ENCODE measurements around the gene PDE10A. TPM values are rescaled to one million over a fixed set of nuclear protein-coding genes. Genes with fewer than 3 reads are reported as not detected.

Gene PDE10A
- total and polyA plus RNA-seq, 2 of the 8 experiments (the other 6 are each of a cell fraction or from before 2014, with no cell fraction given) = 1.1 to 2.4 TPM

- H4K8ac ChIP-seq (ENCODE audit: extremely low read depth, insufficient read depth, low read length) = no peak overlapping the region
- H3K4me1 ChIP-seq (replicated peaks in 1 of 4; ENCODE audit: control insufficient read depth in 3 of 4, insufficient read depth in 4 of 4, low read length in 3 of 4) = no peaks in the 10 kb centered on the region
- POLR2A ChIA-PET (ENCODE audit: partially characterized antibody) = no interaction called here
- H2BK120ac ChIP-seq (replicated peaks; ENCODE audit: low read depth, low read length) = no peak overlapping the region
- H3K14ac ChIP-seq (ENCODE audit: insufficient read length) = no peak overlapping the region
- H2BK5ac ChIP-seq (ENCODE audit: low read depth, low read length) = no peak overlapping the region
- no peaks in the 10 kb centered on the region for H3K23me2 ChIP-seq (ENCODE audit: low read depth, low read length)
- H3K18ac ChIP-seq (ENCODE audit: extremely low read depth, low read length) = no peak overlapping the region
- no peaks in the 10 kb centered on the region for H3K79me1 ChIP-seq (ENCODE audit: low read depth, low read length)
- CTCF ChIA-PET (ENCODE audit: partially characterized antibody) = no interaction called here
- no peak overlapping the region for H4K5ac ChIP-seq (ENCODE audit: insufficient read length, low read depth, low read length)
- H3K36me3 ChIP-seq (ENCODE audit: control insufficient read depth in 2 of 4, insufficient read depth in 4 of 4, low read length in 3 of 4) = no peaks in the 10 kb centered on the region
- FAIRE-seq (no peak), DNase-seq (ENCODE audit: low read depth in 1 of 2, low spot score in 2 of 2) (no peak)
- no peak for TF ChIP-seq HDAC6 (IDR thresholded peaks at IDR 0.05; ENCODE audit: low read depth, low read length)
- TF ChIP-seq BACH1 (IDR thresholded peaks at IDR 0.05; ENCODE audit: low read length) = no peak
- no peak for TF ChIP-seq PHF8 (conservative IDR thresholded peaks at IDR 0.05; ENCODE audit: low read depth, low read length)
- no peak for TF ChIP-seq RFX5 (IDR thresholded peaks at IDR 0.05; ENCODE audit: borderline replicate concordance, low read depth, low read length)
- no peak for TF ChIP-seq USF2 (IDR thresholded peaks at IDR 0.05; ENCODE audit: low read length)
- TF ChIP-seq CEBPB (IDR thresholded peaks at IDR 0.05; ENCODE audit: low read depth, low read length) = no peak
- no peak for TF ChIP-seq POLR2AphosphoS5 (IDR thresholded peaks at IDR 0.05; ENCODE audit: low read depth, low read length)
- TF ChIP-seq GABPA (IDR thresholded peaks at IDR 0.05; ENCODE audit: borderline replicate concordance, insufficient read depth, low read length) = no peak
- no peak for TF ChIP-seq SIN3A (conservative IDR thresholded peaks at IDR 0.05 in 1 of 2, IDR thresholded peaks at IDR 0.05 in 1 of 2; ENCODE audit: low read depth in 1 of 2, low read length in 2 of 2)
- no peaks in the 10 kb centered on the region for H3K79me2 ChIP-seq (ENCODE audit: control insufficient read depth in 1 of 2, insufficient read depth in 2 of 2, low read length in 2 of 2)
- no peak overlapping the region for H2AK5ac ChIP-seq (ENCODE audit: low read depth, low read length)
- H4K91ac ChIP-seq (replicated peaks; ENCODE audit: insufficient read length, low read length) = no peak overlapping the region
- H3K27ac ChIP-seq (ENCODE audit: low read depth, low read length) = no peak overlapping the region
- H3K9me3 ChIP-seq (ENCODE audit: insufficient read depth in 2 of 2, low read depth in 1 of 2, low read length in 1 of 2) = no peaks in the 10 kb centered on the region
- H3K9ac ChIP-seq (replicated peaks in 1 of 4; ENCODE audit: extremely low read depth in 1 of 4, low read depth in 3 of 4, low read length in 3 of 4) = no peak overlapping the region
- H4K20me1 ChIP-seq (replicated peaks in 1 of 2; ENCODE audit: control insufficient read depth in 1 of 2, insufficient read depth in 2 of 2, low read length in 2 of 2) = no peaks in the 10 kb centered on the region
- no peak overlapping the region for H2BK15ac ChIP-seq (ENCODE audit: low read length)
- peaks cover 0 to 1% (median 0%) of the 10 kb centered on the region in 4 experiments; a peak in 1 of 7 replicates for H3K27me3 ChIP-seq (replicated peaks in 1 of 4; ENCODE audit: control insufficient read depth in 3 of 4, extremely low read depth in 1 of 4, insufficient read depth in 3 of 4, low read length in 3 of 4)
- no peak overlapping the region for H3K4ac ChIP-seq (replicated peaks; ENCODE audit: insufficient read length, low read depth, low read length)
- no peak overlapping the region for H2BK20ac ChIP-seq (ENCODE audit: low read length)
- no peak overlapping the region for H2AFZ ChIP-seq (ENCODE audit: low read length)
- H2BK12ac ChIP-seq (ENCODE audit: low read depth, low read length) = no peak overlapping the region
- no peak overlapping the region for H3K4me3 ChIP-seq (ENCODE audit: extremely low read depth in 1 of 4, insufficient read depth in 2 of 4, low read depth in 3 of 4, low read length in 4 of 4)
- no peak overlapping the region for H3K4me2 ChIP-seq (ENCODE audit: insufficient read depth in 1 of 2, low read depth in 2 of 2, low read length in 2 of 2)
- H3K56ac ChIP-seq (replicated peaks; ENCODE audit: insufficient read length, low read depth, low read length) = no peak overlapping the region
- H3K23ac ChIP-seq (ENCODE audit: insufficient read length) = no peak overlapping the region
Observed at GRCh38 chr6:165511807-165512206, 151.2 kb downstream of the PDE10A start.
